HUES48 (cell line): ENCODE measurements around the gene RNF144A.

Source experiments
- H3K27ac ChIP-seq: one replicate; pipeline ENCODE4 v1.7.0; 2013; ENCODE audit warnings: low read depth, low read length, inconsistent platforms
- H3K27me3 ChIP-seq: 2 replicates; pipeline ENCODE4 v1.6.1; 2013; ENCODE audit warnings: mild to moderate bottlenecking, low read length; ENCODE audit not compliant: control insufficient read depth, insufficient read depth
- H3K36me3 ChIP-seq: 2 replicates; pipeline ENCODE4 v1.6.1; 2013; ENCODE audit warnings: low read length; ENCODE audit not compliant: control insufficient read depth, insufficient read depth
- H3K4me1 ChIP-seq: 2 replicates; pipeline ENCODE4 v1.6.1; 2013; ENCODE audit warnings: mild to moderate bottlenecking, low read length; ENCODE audit not compliant: control insufficient read depth, insufficient read depth
- H3K4me3 ChIP-seq: 2 replicates; pipeline ENCODE4 v1.5.1; 2013; ENCODE audit warnings: mild to moderate bottlenecking, low read depth, low read length
- H3K9ac ChIP-seq: 2 replicates; pipeline ENCODE4 v1.6.1; 2013; ENCODE audit warnings: mild to moderate bottlenecking, low read depth, low read length, moderate library complexity
- H3K9me3 ChIP-seq: 2 replicates; pipeline ENCODE4 v1.6.1; 2013; ENCODE audit warnings: low read length; ENCODE audit not compliant: control insufficient read depth, insufficient read depth

Gene RNF144A

DNA sequence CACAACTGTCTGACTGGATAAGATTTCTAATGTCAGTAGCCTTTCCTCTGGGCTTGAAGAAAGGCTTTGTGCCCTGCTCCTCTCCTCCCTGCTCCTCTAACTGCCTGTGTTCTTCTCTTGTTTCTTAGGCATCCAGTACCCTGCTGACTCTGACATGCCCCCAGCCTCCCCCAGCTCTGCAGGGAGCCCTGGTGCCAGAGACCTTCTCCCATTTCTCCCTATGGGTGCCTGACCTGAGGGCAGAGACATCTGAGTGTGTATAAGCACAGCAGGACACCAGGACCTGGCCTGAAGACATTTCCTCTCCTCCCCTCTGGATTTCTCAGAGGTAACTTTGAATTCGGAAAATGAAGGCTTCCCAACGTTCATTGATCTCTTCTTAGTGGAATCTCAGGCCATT is 23.6 kb downstream of the RNF144A start:
- no peak overlapping the region for H3K9ac ChIP-seq
- H3K4me3 ChIP-seq, result no peak overlapping the region
- peak overlapping the region; percentile 46 for H3K27ac ChIP-seq

DNA sequence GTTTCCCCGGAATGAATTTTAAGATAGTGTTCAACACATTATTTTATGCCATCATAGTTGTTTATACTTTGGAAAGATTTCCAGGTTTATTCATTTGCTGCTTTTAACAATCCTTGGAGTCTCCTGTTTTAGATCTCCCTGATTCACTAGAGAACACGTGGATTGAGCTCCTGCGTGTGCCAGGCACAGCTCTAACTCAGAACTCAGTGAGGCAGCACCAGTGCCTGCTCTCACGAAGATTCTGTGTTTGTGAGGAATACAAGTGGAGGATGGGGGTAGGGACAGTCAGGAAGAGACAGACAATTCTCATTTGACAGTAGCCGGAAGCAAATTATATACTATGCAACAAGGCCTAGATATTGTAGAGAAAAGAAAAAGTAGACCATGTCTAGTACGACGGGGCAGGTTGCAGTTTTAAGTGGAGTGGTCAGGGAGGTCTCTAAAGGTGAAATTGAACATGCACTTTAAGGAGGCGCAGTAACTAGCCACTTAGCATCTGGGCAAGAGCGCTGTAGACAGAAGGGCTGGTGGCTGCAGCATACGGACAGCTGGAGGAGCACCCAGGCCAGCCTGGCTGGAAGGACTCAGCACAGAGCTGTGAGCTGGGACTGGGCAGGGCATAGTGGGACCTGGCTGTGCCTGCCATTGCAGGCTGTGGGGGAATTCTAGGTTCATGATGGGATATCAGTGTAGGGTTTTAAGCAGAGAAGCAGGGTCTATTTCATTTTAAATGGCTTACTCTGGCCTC is 24.3 kb downstream of the RNF144A start:
- no peak overlapping the region for H3K4me3 ChIP-seq
- no peak overlapping the region for H3K9ac ChIP-seq
- no peaks in the 10 kb centered on the region for H3K36me3 ChIP-seq
- peak overlapping the region; percentile 46 for H3K27ac ChIP-seq
- no peaks in the 10 kb centered on the region for H3K9me3 ChIP-seq
- no peaks in the 10 kb centered on the region for H3K27me3 ChIP-seq
- peaks cover 39% of the 10 kb centered on the region for H3K4me1 ChIP-seq

More for the DNA sequence above, 23.6 kb downstream of the RNF144A start:
- H3K36me3 ChIP-seq, result no peaks in the 10 kb centered on the region
- no peaks in the 10 kb centered on the region for H3K27me3 ChIP-seq
- no peaks in the 10 kb centered on the region for H3K9me3 ChIP-seq
- peaks cover 39% of the 10 kb centered on the region for H3K4me1 ChIP-seq

DNA sequence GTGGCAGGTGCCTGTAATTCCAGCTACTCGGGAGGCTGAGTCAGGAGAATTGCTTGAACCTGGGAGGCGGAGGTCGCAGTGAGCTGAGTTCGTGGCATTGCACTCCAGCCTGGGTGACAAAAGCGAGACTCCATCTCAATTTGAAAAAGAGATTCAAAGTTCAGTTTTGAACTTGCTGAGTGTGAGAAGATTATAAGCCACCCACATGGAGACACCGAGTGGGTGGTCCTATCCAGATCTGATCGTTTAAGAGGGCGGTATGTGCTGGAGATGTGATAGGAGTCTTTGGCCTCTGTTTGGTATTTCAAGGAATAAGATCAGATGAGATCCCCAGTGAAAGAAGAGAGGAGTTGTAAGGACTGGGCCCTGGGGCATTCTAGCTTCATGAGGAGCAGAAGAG is 25.6 kb downstream of the RNF144A start:
- no peak overlapping the region for H3K4me3 ChIP-seq
- H3K4me1 ChIP-seq, result peaks cover 28% of the 10 kb centered on the region
- H3K27me3 ChIP-seq, result no peaks in the 10 kb centered on the region
- no peak overlapping the region for H3K27ac ChIP-seq
- H3K9me3 ChIP-seq, result no peaks in the 10 kb centered on the region
- H3K9ac ChIP-seq, result no peak overlapping the region
- H3K36me3 ChIP-seq, result no peaks in the 10 kb centered on the region

DNA sequence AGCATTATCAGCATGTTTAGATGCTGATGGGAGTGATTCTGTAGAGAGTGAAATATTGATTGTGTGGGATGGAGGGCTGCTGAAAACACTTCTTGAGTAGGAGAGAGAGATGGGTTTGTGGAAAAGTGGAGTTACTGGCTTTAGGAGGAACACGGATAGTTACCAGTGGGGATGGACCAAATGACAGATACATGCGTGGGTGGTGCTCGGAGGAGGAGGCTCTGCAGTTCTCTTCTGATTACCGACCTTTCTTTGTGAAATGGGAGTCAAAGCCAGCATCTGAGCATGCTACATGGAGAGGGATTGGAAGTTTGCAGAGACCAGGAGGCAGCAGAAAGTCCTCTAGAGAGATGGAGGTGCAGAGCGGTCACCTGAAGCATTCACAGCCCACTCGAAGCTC is 26.3 kb downstream of the RNF144A start:
- no peaks in the 10 kb centered on the region for H3K36me3 ChIP-seq

DNA sequence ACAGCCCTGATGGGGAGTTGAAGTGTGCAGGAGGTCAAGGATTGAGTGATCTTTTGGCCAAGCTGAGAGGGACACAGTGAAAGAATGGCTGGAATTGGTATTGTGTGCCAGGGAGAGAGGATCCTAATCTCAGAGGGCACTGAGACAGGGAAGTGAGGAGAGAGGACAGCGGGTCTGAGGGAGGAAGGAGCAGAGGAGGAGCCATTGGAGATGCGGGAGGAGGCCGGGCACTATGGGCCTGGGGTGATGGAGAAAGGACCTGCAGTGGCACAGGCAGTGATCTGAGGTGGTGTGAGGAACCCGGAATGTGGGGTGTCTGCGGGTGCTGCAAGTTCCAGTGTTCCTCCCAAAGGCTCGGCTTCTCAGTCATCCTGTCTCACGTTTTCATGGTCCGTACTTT is 26.8 kb downstream of the RNF144A start:
- H3K27me3 ChIP-seq, result no peaks in the 10 kb centered on the region
- H3K4me3 ChIP-seq, result no peak overlapping the region
- H3K36me3 ChIP-seq, result no peaks in the 10 kb centered on the region
- no peak overlapping the region for H3K27ac ChIP-seq
- no peaks in the 10 kb centered on the region for H3K9me3 ChIP-seq
- H3K9ac ChIP-seq, result no peak overlapping the region
- peaks cover 21% of the 10 kb centered on the region for H3K4me1 ChIP-seq

More for the DNA sequence above, 26.3 kb downstream of the RNF144A start:
- Histone ChIP-seq H3K4me3 (no peak overlapping the region), H3K9ac (no peak overlapping the region), H3K9me3 (no peaks in the 10 kb centered on the region), H3K27me3 (no peaks in the 10 kb centered on the region), H3K4me1 (peaks cover 26% of the 10 kb centered on the region), H3K27ac (no peak overlapping the region)

DNA sequence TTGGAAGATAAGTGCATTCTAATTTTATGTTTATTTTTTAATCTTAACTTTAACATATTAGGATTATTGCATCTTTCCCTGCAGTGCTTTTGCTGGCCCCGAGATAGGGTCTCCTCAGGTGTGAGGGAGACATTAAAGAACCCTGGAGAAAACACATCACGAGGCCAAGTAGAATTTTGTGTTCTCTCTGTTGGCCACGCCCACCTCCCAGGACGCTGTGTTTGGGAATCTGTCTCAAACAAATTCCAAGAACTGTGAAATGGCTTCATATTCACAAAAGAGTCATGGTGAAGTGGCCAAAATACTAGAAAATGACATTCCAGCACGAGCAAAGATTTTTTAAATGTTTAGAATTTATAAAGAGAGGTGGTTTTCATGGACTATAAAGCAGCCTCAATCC is 27.3 kb downstream of the RNF144A start:
- peaks cover 16% of the 10 kb centered on the region for H3K4me1 ChIP-seq
- H3K27ac ChIP-seq, result no peak overlapping the region
- no peaks in the 10 kb centered on the region for H3K9me3 ChIP-seq
- H3K9ac ChIP-seq, result no peak overlapping the region
- H3K27me3 ChIP-seq, result no peaks in the 10 kb centered on the region
- H3K36me3 ChIP-seq, result no peaks in the 10 kb centered on the region
- H3K4me3 ChIP-seq, result no peak overlapping the region

DNA sequence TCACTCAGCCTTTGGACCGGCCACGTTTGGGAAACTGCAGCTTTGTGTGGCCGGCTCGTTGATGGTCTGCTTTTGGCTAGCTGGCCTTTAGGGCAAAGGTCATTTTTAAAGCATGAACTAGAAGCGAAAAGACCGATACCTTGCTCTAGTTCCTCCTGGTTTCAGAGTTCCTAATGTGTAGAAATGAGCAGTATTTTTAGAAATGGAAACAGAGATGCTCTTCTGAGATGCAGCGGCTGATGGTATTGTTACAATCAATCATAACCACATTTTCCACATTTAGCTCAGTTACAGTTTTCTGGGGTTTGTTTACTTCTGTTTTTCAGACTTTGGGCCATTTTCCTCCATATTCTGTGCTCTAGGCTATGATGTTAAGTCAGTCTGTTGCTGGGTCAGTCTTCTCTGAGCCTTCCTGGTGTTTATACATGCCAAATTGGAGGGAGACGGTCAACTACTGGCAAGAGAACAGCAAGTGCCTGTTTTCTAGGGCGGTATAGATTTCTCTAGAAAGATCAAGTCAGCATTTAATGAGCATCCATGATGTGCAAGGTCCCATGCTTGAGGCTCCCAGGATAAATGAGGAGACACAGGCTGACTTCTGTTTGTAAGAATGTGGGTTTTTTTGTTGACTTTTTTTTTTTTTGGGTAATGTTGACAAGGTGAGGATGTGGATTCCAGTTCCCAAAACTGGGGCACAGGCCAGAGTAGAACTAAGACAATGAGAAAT is 28.0 kb downstream of the RNF144A start:
- Histone ChIP-seq H3K9ac (no peak overlapping the region), H3K27ac (no peak overlapping the region), H3K36me3 (no peaks in the 10 kb centered on the region), H3K4me3 (no peak overlapping the region), H3K27me3 (no peaks in the 10 kb centered on the region), H3K9me3 (no peaks in the 10 kb centered on the region), H3K4me1 (peaks cover 9% of the 10 kb centered on the region)

DNA sequence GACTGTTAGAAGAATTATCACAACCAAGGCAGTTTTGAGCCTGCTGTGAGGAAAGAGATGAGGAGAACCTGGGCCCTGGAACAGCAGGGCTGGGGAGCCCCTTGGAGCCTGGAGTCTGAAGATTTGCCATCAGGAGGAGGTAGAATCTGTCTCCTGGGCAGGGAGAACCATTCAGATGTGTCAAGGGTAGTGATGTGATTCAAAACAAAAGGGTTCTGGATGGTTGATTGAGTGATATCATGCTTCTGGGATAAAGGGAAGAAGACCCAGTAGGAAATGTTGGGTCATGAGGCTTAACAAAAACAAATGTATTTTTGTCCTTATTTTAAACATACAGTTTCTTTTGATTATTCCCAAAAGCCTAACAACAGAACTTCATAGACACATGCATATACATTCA is 28.6 kb downstream of the RNF144A start:
- Histone ChIP-seq H3K9ac (no peak overlapping the region), H3K4me3 (no peak overlapping the region), H3K36me3 (no peaks in the 10 kb centered on the region), H3K9me3 (no peaks in the 10 kb centered on the region), H3K4me1 (peaks cover 3% of the 10 kb centered on the region), H3K27me3 (no peaks in the 10 kb centered on the region), H3K27ac (no peak overlapping the region)

DNA sequence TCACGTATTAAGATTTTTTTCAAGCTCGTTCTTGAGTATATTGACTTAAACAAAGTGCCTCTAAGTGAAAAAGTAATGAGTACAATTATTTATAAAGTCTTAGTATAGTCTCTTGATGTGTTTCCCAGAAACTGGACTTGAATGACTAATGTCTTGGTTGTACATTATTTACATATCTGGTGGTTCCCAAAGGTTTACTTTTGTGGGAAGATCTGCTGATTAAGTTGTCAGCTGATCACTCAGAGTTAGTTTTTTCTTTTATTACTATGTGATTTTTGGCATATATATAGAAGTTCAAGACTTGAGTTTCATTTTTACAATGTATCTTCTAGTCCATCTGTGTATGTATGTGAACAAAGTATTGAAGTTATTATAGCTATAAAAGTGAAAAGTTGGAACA is 29.5 kb downstream of the RNF144A start:
- no peaks in the 10 kb centered on the region for H3K27me3 ChIP-seq
- H3K27ac ChIP-seq, result no peak overlapping the region
- no peaks in the 10 kb centered on the region for H3K4me1 ChIP-seq
- no peaks in the 10 kb centered on the region for H3K36me3 ChIP-seq
- H3K9me3 ChIP-seq, result no peaks in the 10 kb centered on the region
- no peak overlapping the region for H3K9ac ChIP-seq
- H3K4me3 ChIP-seq, result no peak overlapping the region

DNA sequence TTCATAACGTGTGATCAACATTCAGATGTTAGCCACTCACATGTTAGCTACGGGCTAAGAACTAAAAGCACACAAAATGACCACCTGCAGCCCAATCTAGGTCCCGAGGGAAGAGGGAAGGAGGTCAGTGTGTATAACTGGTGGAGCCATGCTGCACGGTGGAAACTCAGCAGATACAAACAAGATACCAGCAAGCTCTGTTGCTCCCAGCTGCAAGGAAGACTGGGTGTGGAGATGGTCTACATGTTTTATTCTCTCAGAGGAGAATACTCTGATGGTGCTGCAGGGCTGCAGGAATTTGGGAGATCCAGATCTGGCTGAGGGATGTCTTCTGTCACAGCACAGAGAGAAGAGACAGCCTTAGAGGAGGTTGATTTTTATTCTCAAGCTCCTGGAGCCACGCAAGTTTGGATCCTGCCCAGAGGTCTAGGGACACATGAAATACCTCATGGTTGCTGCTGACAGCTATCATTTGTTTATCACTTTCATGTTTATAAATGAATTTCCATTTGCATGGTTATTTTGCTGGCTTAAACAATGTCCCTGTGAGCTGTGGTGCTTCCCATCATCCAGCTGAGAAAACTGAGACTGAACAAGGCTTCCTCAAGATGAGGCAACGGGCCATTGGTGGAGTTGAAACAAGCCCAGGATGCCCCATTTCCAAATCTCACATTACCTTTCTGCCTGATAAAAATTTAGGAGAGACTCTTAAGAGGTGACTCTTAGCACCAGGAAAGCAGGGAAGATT is 30.9 kb downstream of the RNF144A start:
- H3K27me3 ChIP-seq, result no peaks in the 10 kb centered on the region
- H3K4me3 ChIP-seq, result no peak overlapping the region
- no peaks in the 10 kb centered on the region for H3K36me3 ChIP-seq
- no peaks in the 10 kb centered on the region for H3K9me3 ChIP-seq
- H3K4me1 ChIP-seq, result no peaks in the 10 kb centered on the region
- H3K9ac ChIP-seq, result no peak overlapping the region
- no peak overlapping the region for H3K27ac ChIP-seq
